GM23338 (cell line): Measurements from ENCODE around the gene BPTF.

Source experiments
- CREB1 ChIP-seq: fragments of 250-450 bp; sonication (Bioruptor Pico); IDR thresholded peaks from 2 replicates; pipeline ENCODE4 v1.5.0; 2020; ENCODE audit warnings: low read depth, mild to moderate bottlenecking, moderate library complexity
- CTCF ChIP-seq, 2 experiments: fragments of 200-600 bp in 1 of 2; sonication (generic) in 1 of 2; conservative IDR thresholded peaks; 2 replicates each; pipeline versions ENCODE4 v1.5.1 to v1.6.1; 2016 to 2017; ENCODE audit warnings: antibody characterized with exemption in 2 of 2, low read depth in 2 of 2, mild to moderate bottlenecking in 2 of 2, moderate library complexity in 1 of 2
- ETS1 ChIP-seq: IDR thresholded peaks from 2 replicates; pipeline ENCODE4 v1.6.1; 2016; ENCODE audit warnings: antibody characterized with exemption
- EZH2 ChIP-seq: fragments of 200-600 bp; sonication (generic); IDR thresholded peaks from one replicate; pipeline ENCODE4 v1.8.0; 2017; ENCODE audit warnings: antibody characterized with exemption, mild to moderate bottlenecking, low read depth; ENCODE audit not compliant: unreplicated experiment
- EZH2phosphoT487 ChIP-seq: fragments of 200-600 bp; sonication (generic); IDR thresholded peaks from one replicate; pipeline ENCODE4 v1.8.1; 2018; ENCODE audit warnings: antibody characterized with exemption; ENCODE audit not compliant: unreplicated experiment
- POLR2AphosphoS5 ChIP-seq: IDR thresholded peaks from 2 replicates; pipeline ENCODE4 v1.6.1; 2016; ENCODE audit warnings: antibody characterized with exemption, low read depth
- REST ChIP-seq: IDR thresholded peaks from one replicate; pipeline ENCODE4 v1.6.1; 2018; ENCODE audit warnings: antibody characterized with exemption; ENCODE audit not compliant: unreplicated experiment
- ZNF331 ChIP-seq: fragments of 250-450 bp; sonication (Bioruptor Pico); IDR thresholded peaks from 2 replicates; pipeline ENCODE4 v1.5.0; 2020; ENCODE audit warnings: low read depth, mild to moderate bottlenecking, moderate library complexity
- ZNF462 ChIP-seq: fragments of 250-450 bp; sonication (Bioruptor Pico); IDR thresholded peaks from 2 replicates; pipeline ENCODE4 v1.5.0; 2020; ENCODE audit warnings: mild to moderate bottlenecking, moderate library complexity

DNA sequence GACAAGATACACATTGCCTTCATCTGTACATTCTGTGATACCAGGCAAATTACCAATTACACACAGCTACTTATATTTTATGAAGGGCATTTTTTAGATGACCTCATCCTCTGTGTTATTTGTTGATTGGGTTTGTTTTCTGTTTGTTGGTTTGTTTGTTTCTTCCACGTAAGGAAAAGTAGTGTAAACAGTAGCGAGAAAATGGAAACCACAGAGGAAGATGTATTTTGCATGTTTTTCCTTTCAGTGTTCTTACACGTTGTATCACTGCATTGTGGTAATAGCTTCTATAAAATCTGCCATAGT is 158.0 kb downstream of the BPTF start:
- TF ChIP-seq CTCF (conservative IDR thresholded peaks at IDR 0.05; ENCODE audit: low read depth in 2 of 2) (no peak), ZNF331 (CRISPR knock-in tag) (no peak), EZH2phosphoT487 (no peak), POLR2AphosphoS5 (no peak), EZH2 (no peak), CREB1 (no peak), REST (no peak), ZNF462 (CRISPR knock-in tag) (no peak), ETS1 (no peak)
